OCI-LY1 (cell line): ENCODE results near the gene ZKSCAN4.

ENCODE experiments used
- EZH2 ChIP-seq: fragments of 200-600 bp; sonication (generic), shearing (Covaris generic); IDR thresholded peaks from 2 replicates; pipeline ENCODE4 v1.8.0; 2017; ENCODE audit warnings: borderline replicate concordance, mixed run types, mild to moderate bottlenecking, antibody characterized with exemption, low read length, moderate library complexity, mixed read lengths
- TF ChIP-seq, protein P1 (sequence below): fragments of 200-600 bp; sonication (generic), shearing (Covaris generic); IDR thresholded peaks from 2 replicates; pipeline ENCODE4 v1.5.1; 2017; ENCODE audit warnings: mild to moderate bottlenecking, antibody characterized with exemption, low read length, moderate library complexity, mixed read lengths

DNA sequence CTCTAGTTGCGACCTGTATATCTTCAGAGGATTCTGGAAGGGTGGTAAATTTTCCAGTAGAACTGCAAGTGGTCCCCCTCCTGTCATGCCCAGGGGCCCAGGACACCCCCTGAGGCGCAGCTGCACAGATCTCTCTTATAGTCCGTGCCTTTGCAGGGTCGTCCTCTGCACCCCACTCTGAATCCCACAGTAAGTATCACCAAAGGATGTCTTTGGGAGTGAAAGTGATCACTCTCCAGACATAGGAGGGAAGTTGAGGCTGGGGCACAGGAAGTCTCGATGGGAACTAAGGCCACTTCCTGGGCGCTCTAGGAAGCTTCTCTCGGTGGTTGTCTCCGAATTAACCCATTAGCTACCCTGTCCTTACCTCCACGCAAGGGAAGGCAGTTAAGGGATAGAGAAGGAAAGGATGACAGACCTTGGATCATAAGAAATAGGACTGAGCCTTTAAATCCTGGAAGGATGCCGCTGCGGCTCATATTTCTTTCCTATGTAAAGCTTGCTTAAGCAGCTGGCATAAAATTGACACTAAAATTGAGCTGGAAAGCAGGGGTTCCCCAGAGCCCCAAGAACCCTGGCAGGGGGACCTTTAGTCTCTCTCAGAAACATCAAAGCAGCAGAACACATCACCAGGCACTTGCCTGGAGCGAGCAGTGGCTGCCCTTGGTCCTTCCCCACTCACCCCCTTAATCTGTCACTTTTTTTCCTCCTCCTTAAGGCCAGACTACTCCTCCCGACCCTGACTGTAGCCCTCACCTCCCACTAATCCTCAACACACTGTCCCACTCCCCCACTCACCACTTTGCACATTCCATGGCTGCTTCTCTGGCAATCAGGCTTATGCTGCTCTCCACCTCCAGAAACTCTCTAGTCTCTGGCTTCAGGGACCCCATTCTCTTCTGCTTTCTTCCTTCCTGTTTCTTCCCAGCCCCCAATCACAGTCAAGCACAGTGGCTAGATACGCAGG, at the start of gene ZKSCAN4:
- TF ChIP-seq, protein P1, sequence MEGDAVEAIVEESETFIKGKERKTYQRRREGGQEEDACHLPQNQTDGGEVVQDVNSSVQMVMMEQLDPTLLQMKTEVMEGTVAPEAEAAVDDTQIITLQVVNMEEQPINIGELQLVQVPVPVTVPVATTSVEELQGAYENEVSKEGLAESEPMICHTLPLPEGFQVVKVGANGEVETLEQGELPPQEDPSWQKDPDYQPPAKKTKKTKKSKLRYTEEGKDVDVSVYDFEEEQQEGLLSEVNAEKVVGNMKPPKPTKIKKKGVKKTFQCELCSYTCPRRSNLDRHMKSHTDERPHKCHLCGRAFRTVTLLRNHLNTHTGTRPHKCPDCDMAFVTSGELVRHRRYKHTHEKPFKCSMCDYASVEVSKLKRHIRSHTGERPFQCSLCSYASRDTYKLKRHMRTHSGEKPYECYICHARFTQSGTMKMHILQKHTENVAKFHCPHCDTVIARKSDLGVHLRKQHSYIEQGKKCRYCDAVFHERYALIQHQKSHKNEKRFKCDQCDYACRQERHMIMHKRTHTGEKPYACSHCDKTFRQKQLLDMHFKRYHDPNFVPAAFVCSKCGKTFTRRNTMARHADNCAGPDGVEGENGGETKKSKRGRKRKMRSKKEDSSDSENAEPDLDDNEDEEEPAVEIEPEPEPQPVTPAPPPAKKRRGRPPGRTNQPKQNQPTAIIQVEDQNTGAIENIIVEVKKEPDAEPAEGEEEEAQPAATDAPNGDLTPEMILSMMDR = no peak
- TF ChIP-seq EZH2 = no peak
